Natural killer cell treated with Interleukin-12 subunit alpha and Interleukin-12 subunit beta and Interleukin-15 and Interleukin-18, amount 100 ng/mL, for 72 hours (primary cell): ENCODE measurements around the gene LRRC4C. TPM values are rescaled to one million over a fixed set of nuclear protein-coding genes. Genes with fewer than 3 reads are reported as not detected.

Experiments
- ATAC-seq, 2 donors: fragments of 150-1000 bp; cut with Tn5 transposase in 1 of 2; sonication (Bioruptor Pico), chemical (Tn5 transposase) in 1 of 2; 2 replicates each; pipeline ENCODE4 v1.10.0; 2021
- DNase-seq: peaks from one replicate; pipeline ENCODE4 v3.0.0; 2022; ENCODE audit warnings: low spot score
- H3K27ac Mint-ChIP-seq, 2 donors: 1 replicate in 1 of 2; 2 replicates in 1 of 2; pipeline ENCODE4 v1.8.0; 2022; ENCODE audit warnings: mixed read lengths in 2 of 2, mild to moderate bottlenecking in 1 of 2, moderate library complexity in 1 of 2
- H3K27me3 Mint-ChIP-seq, 2 donors: 1 replicate in 1 of 2; 2 replicates in 1 of 2; pipeline ENCODE4 v1.8.0; 2022; ENCODE audit warnings: mixed read lengths in 2 of 2
- H3K36me3 Mint-ChIP-seq: one replicate; pipeline ENCODE4 v1.8.0; 2022; ENCODE audit warnings: mixed read lengths
- H3K4me1 Mint-ChIP-seq, 2 donors: 1 replicate in 1 of 2; 2 replicates in 1 of 2; pipeline ENCODE4 v1.8.0; 2022; ENCODE audit warnings: low read depth in 2 of 2, mixed read lengths in 2 of 2, mild to moderate bottlenecking in 1 of 2
- H3K4me3 Mint-ChIP-seq: one replicate; pipeline ENCODE4 v1.8.0; 2022; ENCODE audit warnings: mixed read lengths
- H3K9me3 Mint-ChIP-seq: 2 replicates; pipeline ENCODE4 v1.8.0; 2022; ENCODE audit warnings: mixed read lengths
- total RNA-seq, 2 donors: library from RNA; stranded (reverse); gene quantifications; one replicate each; pipeline ENCODE4 v1.2.3, GENCODE V29; 2022

Gene LRRC4C
- not detected for total RNA-seq

- no peak for DNase-seq
- ATAC-seq, result no peak
- Mint-ChIP-seq H3K4me3 (no peak within 1 kb of the TSS), H3K36me3 (no peaks in the 10 kb centered on the region), H3K27me3 (peaks cover 0 to 3% of the 10 kb centered on the region in 2 donors), H3K27ac (no peak within 1 kb of the TSS), H3K4me1 (no peaks in the 10 kb centered on the region), H3K9me3 (peaks cover 4% of the 10 kb centered on the region)
Measured at GRCh38 chr11:41459465-41460401, at the start of gene LRRC4C. Gene LRRC4C (minus strand): TSS chr11:41459652.

GRCh38 chr11:41508121-41508520 lies 48.7 kb upstream of the LRRC4C start:
- Mint-ChIP-seq H3K9me3 (peaks cover 23% of the 10 kb centered on the region), H3K27me3 (no peaks in the 10 kb centered on the region), H3K27ac (no peak overlapping the region), H3K36me3 (peaks cover 9% of the 10 kb centered on the region), H3K4me3 (no peak overlapping the region), H3K4me1 (no peaks in the 10 kb centered on the region)
- DNase-seq, result no peak
- no peak for ATAC-seq

- DNase-seq, result no peak
- Mint-ChIP-seq H3K27me3 (no peaks in the 10 kb centered on the region), H3K9me3 (peaks cover 12% of the 10 kb centered on the region), H3K4me1 (no peaks in the 10 kb centered on the region), H3K36me3 (no peaks in the 10 kb centered on the region), H3K27ac (no peak overlapping the region), H3K4me3 (no peak overlapping the region)
- no peak for ATAC-seq
Measured at GRCh38 chr11:41499429-41499828, 40.0 kb upstream of the LRRC4C start.

- ATAC-seq (no peak), DNase-seq (no peak)
- H3K27ac Mint-ChIP-seq, result no peak overlapping the region
- no peak overlapping the region for H3K4me3 Mint-ChIP-seq
- H3K4me1 Mint-ChIP-seq, result no peaks in the 10 kb centered on the region
- no peaks in the 10 kb centered on the region for H3K27me3 Mint-ChIP-seq
- peaks cover 9% of the 10 kb centered on the region for H3K9me3 Mint-ChIP-seq
- no peaks in the 10 kb centered on the region for H3K36me3 Mint-ChIP-seq
Measured at GRCh38 chr11:41498726-41499125, 39.3 kb upstream of the LRRC4C start.

GRCh38 chr11:41497974-41498373 lies 38.5 kb upstream of the LRRC4C start:
- ATAC-seq (no peak), DNase-seq (no peak)
- H3K27ac Mint-ChIP-seq, result no peak overlapping the region
- peaks cover 8% of the 10 kb centered on the region for H3K9me3 Mint-ChIP-seq
- no peak overlapping the region for H3K4me3 Mint-ChIP-seq
- no peaks in the 10 kb centered on the region for H3K36me3 Mint-ChIP-seq
- no peaks in the 10 kb centered on the region for H3K4me1 Mint-ChIP-seq
- H3K27me3 Mint-ChIP-seq, result no peaks in the 10 kb centered on the region

GRCh38 chr11:41494716-41495115 lies 35.3 kb upstream of the LRRC4C start:
- Mint-ChIP-seq H3K9me3 (peaks cover 9% of the 10 kb centered on the region), H3K4me3 (no peak overlapping the region), H3K27me3 (no peaks in the 10 kb centered on the region)

GRCh38 chr11:41486424-41486823 lies 27.0 kb upstream of the LRRC4C start:
- Mint-ChIP-seq H3K27me3 (no peaks in the 10 kb centered on the region), H3K36me3 (peaks cover 6% of the 10 kb centered on the region), H3K4me1 (no peaks in the 10 kb centered on the region), H3K4me3 (no peak overlapping the region), H3K9me3 (peaks cover 21% of the 10 kb centered on the region), H3K27ac (no peak overlapping the region)
- no peak for ATAC-seq
- no peak for DNase-seq

More at GRCh38 chr11:41494716-41495115, 35.3 kb upstream of the LRRC4C start:
- DNase-seq, result no peak
- no peak overlapping the region for H3K27ac Mint-ChIP-seq
- H3K4me1 Mint-ChIP-seq, result no peaks in the 10 kb centered on the region
- H3K36me3 Mint-ChIP-seq, result peaks cover 9% of the 10 kb centered on the region
- ATAC-seq, result no peak

GRCh38 chr11:41483956-41484355 lies 24.5 kb upstream of the LRRC4C start:
- no peaks in the 10 kb centered on the region for H3K27me3 Mint-ChIP-seq
- H3K9me3 Mint-ChIP-seq, result peaks cover 14% of the 10 kb centered on the region
- ATAC-seq (no peak), DNase-seq (no peak)
- no peak overlapping the region for H3K4me3 Mint-ChIP-seq
- no peaks in the 10 kb centered on the region for H3K36me3 Mint-ChIP-seq
- H3K4me1 Mint-ChIP-seq, result no peaks in the 10 kb centered on the region
- H3K27ac Mint-ChIP-seq, result no peak overlapping the region

GRCh38 chr11:41479179-41479578 lies 19.7 kb upstream of the LRRC4C start:
- H3K4me3 Mint-ChIP-seq, result no peak overlapping the region
- H3K4me1 Mint-ChIP-seq, result no peaks in the 10 kb centered on the region
- H3K27ac Mint-ChIP-seq, result no peak overlapping the region
- no peaks in the 10 kb centered on the region for H3K27me3 Mint-ChIP-seq
- no peak for DNase-seq
- ATAC-seq, result no peak
- H3K9me3 Mint-ChIP-seq, result peaks cover 16% of the 10 kb centered on the region
- H3K36me3 Mint-ChIP-seq, result no peaks in the 10 kb centered on the region

- peaks cover 0 to 3% of the 10 kb centered on the region in 2 donors for H3K27me3 Mint-ChIP-seq
- DNase-seq, result no peak
- H3K36me3 Mint-ChIP-seq, result no peaks in the 10 kb centered on the region
- H3K4me1 Mint-ChIP-seq, result no peaks in the 10 kb centered on the region
- H3K9me3 Mint-ChIP-seq, result peaks cover 4% of the 10 kb centered on the region
- H3K27ac Mint-ChIP-seq, result no peak overlapping the region
- no peak overlapping the region for H3K4me3 Mint-ChIP-seq
- ATAC-seq, result no peak
Measured at GRCh38 chr11:41461057-41461681, 1.7 kb upstream of the LRRC4C start.

- Mint-ChIP-seq H3K27ac (no peak overlapping the region), H3K9me3 (peaks cover 4% of the 10 kb centered on the region), H3K36me3 (no peaks in the 10 kb centered on the region), H3K4me1 (no peaks in the 10 kb centered on the region), H3K4me3 (no peak overlapping the region), H3K27me3 (peaks cover 0 to 3% of the 10 kb centered on the region in 2 donors)
- no peak for DNase-seq
- ATAC-seq, result no peak
Measured at GRCh38 chr11:41458641-41459040, 811 bp downstream of the LRRC4C start.

- no peak for DNase-seq
- peaks cover 0 to 3% of the 10 kb centered on the region in 2 donors for H3K27me3 Mint-ChIP-seq
- ATAC-seq, result no peak
- H3K9me3 Mint-ChIP-seq, result peaks cover 4% of the 10 kb centered on the region
- H3K4me3 Mint-ChIP-seq, result no peak overlapping the region
- no peak overlapping the region for H3K27ac Mint-ChIP-seq
- no peaks in the 10 kb centered on the region for H3K36me3 Mint-ChIP-seq
- H3K4me1 Mint-ChIP-seq, result no peaks in the 10 kb centered on the region
Measured at GRCh38 chr11:41458154-41458553, 1.3 kb downstream of the LRRC4C start.

GRCh38 chr11:41457216-41458014 lies 2.0 kb downstream of the LRRC4C start:
- no peaks in the 10 kb centered on the region for H3K4me1 Mint-ChIP-seq
- H3K36me3 Mint-ChIP-seq, result no peaks in the 10 kb centered on the region
- H3K4me3 Mint-ChIP-seq, result no peak overlapping the region
- H3K9me3 Mint-ChIP-seq, result peaks cover 4% of the 10 kb centered on the region
- peaks cover 0 to 3% of the 10 kb centered on the region in 2 donors for H3K27me3 Mint-ChIP-seq
- no peak overlapping the region for H3K27ac Mint-ChIP-seq
- ATAC-seq (no peak), DNase-seq (no peak)

- H3K4me3 Mint-ChIP-seq, result no peak overlapping the region
- H3K27ac Mint-ChIP-seq, result no peak overlapping the region
- ATAC-seq (no peak), DNase-seq (no peak)
- H3K27me3 Mint-ChIP-seq, result peaks cover 0 to 3% of the 10 kb centered on the region in 2 donors
- no peaks in the 10 kb centered on the region for H3K4me1 Mint-ChIP-seq
- peaks cover 6% of the 10 kb centered on the region for H3K9me3 Mint-ChIP-seq
- H3K36me3 Mint-ChIP-seq, result no peaks in the 10 kb centered on the region
Measured at GRCh38 chr11:41456269-41456668, 3.2 kb downstream of the LRRC4C start.
